Measurements from ENCODE around the gene TENT4A.

Gene TENT4A

GRCh38 chr5:6717247-6717646, 4.0 kb downstream of the TENT4A start:
- no peak for DNase-seq (ENCODE audit: low read depth in 3 of 3, low spot score in 1 of 3)

GRCh38 chr5:6717687-6718086, 4.5 kb downstream of the TENT4A start:
- DNase-seq (ENCODE audit: low read depth in 3 of 3, low spot score in 1 of 3) = no peak

- no peak for DNase-seq (ENCODE audit: low read depth in 3 of 3, low spot score in 1 of 3)
Observed at GRCh38 chr5:6718161-6718681, 5.0 kb downstream of the TENT4A start.

- DNase-seq (ENCODE audit: low read depth in 3 of 3, low spot score in 1 of 3) = no peak
Observed at GRCh38 chr5:6718718-6719117, 5.5 kb downstream of the TENT4A start.

- DNase-seq (ENCODE audit: low read depth in 3 of 3, low spot score in 1 of 3) = no peak
Observed at GRCh38 chr5:6719417-6719816, 6.2 kb downstream of the TENT4A start.

GRCh38 chr5:6719896-6720560, 6.8 kb downstream of the TENT4A start:
- DNase-seq (ENCODE audit: low read depth in 3 of 3, low spot score in 1 of 3) = no peak

- DNase-seq (ENCODE audit: low read depth in 3 of 3, low spot score in 1 of 3) = no peak
Observed at GRCh38 chr5:6720561-6720921, 7.3 kb downstream of the TENT4A start.

- DNase-seq (ENCODE audit: low read depth in 3 of 3, low spot score in 1 of 3) = no peak
Observed at GRCh38 chr5:6721442-6721841, 8.2 kb downstream of the TENT4A start.

GRCh38 chr5:6722015-6722414, 8.8 kb downstream of the TENT4A start:
- DNase-seq (ENCODE audit: low read depth in 3 of 3, low spot score in 1 of 3) = no peak

- DNase-seq (ENCODE audit: low read depth in 3 of 3, low spot score in 1 of 3) = no peak
Observed at GRCh38 chr5:6723122-6723815, 10.0 kb downstream of the TENT4A start.

GRCh38 chr5:6723816-6724300, 10.6 kb downstream of the TENT4A start:
- no peak for DNase-seq (ENCODE audit: low read depth in 3 of 3, low spot score in 1 of 3)

- no peak for DNase-seq (ENCODE audit: low read depth in 3 of 3, low spot score in 1 of 3)
Observed at GRCh38 chr5:6724321-6724929, 11.2 kb downstream of the TENT4A start.

- DNase-seq (ENCODE audit: low read depth in 3 of 3, low spot score in 1 of 3) = no peak
Observed at GRCh38 chr5:6725421-6725820, 12.2 kb downstream of the TENT4A start.

GRCh38 chr5:6726006-6726405, 12.8 kb downstream of the TENT4A start:
- no peak for DNase-seq (ENCODE audit: low read depth in 3 of 3, low spot score in 1 of 3)

- DNase-seq (ENCODE audit: low read depth in 3 of 3, low spot score in 1 of 3) = no peak
Observed at GRCh38 chr5:6727231-6727630, 14.0 kb downstream of the TENT4A start.

GRCh38 chr5:6728011-6728794, 15.0 kb downstream of the TENT4A start:
- DNase-seq (ENCODE audit: low read depth in 3 of 3, low spot score in 1 of 3) = no peak

GRCh38 chr5:6728795-6729183, 15.6 kb downstream of the TENT4A start:
- DNase-seq (ENCODE audit: low read depth in 3 of 3, low spot score in 1 of 3) = no peak

- no peak for DNase-seq (ENCODE audit: low read depth in 3 of 3, low spot score in 1 of 3)
Observed at GRCh38 chr5:6729386-6730310, 16.4 kb downstream of the TENT4A start.

- no peak for DNase-seq (ENCODE audit: low read depth in 3 of 3, low spot score in 1 of 3)
Observed at GRCh38 chr5:6730407-6730806, 17.2 kb downstream of the TENT4A start.

GRCh38 chr5:6730807-6731206, 17.6 kb downstream of the TENT4A start:
- no peak for DNase-seq (ENCODE audit: low read depth in 3 of 3, low spot score in 1 of 3)
